Thymus (tissue), 11 donors: ENCODE measurements around the gene GPR146. TPM values are rescaled to one million over a fixed set of nuclear protein-coding genes. Genes with fewer than 3 reads are reported as not detected.

Source experiments
- DNase-seq, 9 donors: peaks; one replicate each; pipeline ENCODE4 v3.0.0-alpha.2; 2013; ENCODE audit warnings: low spot score in 9 of 9, low read depth in 6 of 9, missing footprints in 1 of 9
- H3K27ac ChIP-seq, 2 donors: one replicate each; pipeline ENCODE4 v1.5.1; 2013; ENCODE audit warnings: control low read depth in 1 of 2, low read depth in 1 of 2, low read length in 1 of 2, mild to moderate bottlenecking in 1 of 2, moderate library complexity in 1 of 2
- H3K27me3 ChIP-seq, 2 donors: one replicate each; pipeline ENCODE4 v1.5.1; 2013; ENCODE audit warnings: low read length in 1 of 2; ENCODE audit not compliant: control insufficient read depth in 2 of 2, insufficient read depth in 1 of 2
- H3K36me3 ChIP-seq, 2 donors: one replicate each; pipeline ENCODE4 v1.5.1; 2013; ENCODE audit warnings: low read length in 1 of 2, mild to moderate bottlenecking in 1 of 2, moderate library complexity in 1 of 2; ENCODE audit not compliant: control insufficient read depth in 2 of 2, insufficient read depth in 2 of 2
- H3K4me1 ChIP-seq, 2 donors: one replicate each; pipeline ENCODE4 v1.5.1; 2013; ENCODE audit warnings: low read length in 2 of 2; ENCODE audit not compliant: control insufficient read depth in 2 of 2, insufficient read depth in 2 of 2
- H3K4me3 ChIP-seq, 2 donors: one replicate each; pipeline ENCODE4 v1.5.1; 2013; ENCODE audit warnings: low read length in 2 of 2, control low read depth in 1 of 2, mild to moderate bottlenecking in 1 of 2
- H3K9me3 ChIP-seq, 2 donors: one replicate each; pipeline ENCODE4 v1.5.1; 2013; ENCODE audit warnings: low read length in 1 of 2, mild to moderate bottlenecking in 1 of 2; ENCODE audit not compliant: control insufficient read depth in 2 of 2, insufficient read depth in 1 of 2
- WGBS: extraction: QIAGEN DNeasy Blood & Tissue Kit; methylation state at CpG from one replicate; pipeline ENCODE4 v1.1.7; 2013; 5-methylcytosine and 5-hydroxymethylcytosine counted together
- polyA plus RNA-seq: library from polyadenylated mRNA; stranded (reverse); fragments of 200-250 nt; gene quantifications from one replicate; pipeline ENCODE4 v1.2.3, GENCODE V29; 2013
- total RNA-seq: library from RNA; stranded (reverse); fragments of 120-200 nt; gene quantifications from one replicate; pipeline ENCODE4 v1.2.4, GENCODE V29; 2013
- donor health status: healthy.

GPR146 gene
- total and polyA plus RNA-seq, 2 donors = 2.7 to 12.6 TPM

DNA sequence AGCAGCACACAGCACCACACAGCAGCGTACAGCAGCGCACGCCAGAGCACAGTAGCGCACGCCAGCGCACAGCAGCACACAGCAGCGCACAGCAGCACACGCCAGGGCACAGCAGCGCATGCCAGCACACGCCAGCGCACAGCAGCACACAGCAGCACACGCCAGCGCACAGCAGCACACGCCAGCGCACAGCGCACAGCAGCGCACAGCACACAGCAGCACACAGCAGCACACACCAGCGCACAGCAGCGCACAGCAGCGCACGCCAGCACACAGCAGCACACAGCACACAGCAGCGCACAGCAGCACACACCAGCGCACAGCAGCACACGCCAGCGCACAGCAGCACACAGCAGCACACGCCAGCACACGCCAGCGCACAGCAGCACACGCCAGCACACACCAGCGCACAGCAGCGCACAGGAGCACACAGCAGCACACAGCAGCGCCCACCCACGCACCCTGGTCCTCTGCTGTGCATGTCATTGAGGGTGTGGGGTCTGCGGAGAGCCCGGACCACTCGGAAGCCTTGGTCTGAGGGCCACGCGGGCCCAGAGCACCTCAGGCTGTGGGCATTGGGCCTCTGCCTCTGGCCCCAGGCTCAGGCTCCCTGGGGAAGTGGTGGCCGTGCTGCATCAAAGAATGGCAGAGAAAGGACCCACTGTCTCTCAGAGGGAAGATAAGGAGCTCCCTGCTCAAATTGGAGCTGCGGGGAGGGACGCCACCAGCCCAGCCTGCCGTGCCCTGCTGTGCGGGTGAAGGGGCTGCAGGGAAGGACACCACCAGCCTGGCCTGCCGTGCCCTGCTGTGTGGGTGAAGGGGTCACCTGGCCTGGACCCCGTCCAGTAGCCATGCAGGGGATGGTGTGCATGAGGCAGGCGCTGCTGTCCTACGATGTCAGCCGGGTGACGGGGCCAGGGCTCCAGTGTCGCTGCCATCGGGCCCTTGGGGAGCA lies 27.5 kb upstream of the GPR146 start:
- H3K9me3 ChIP-seq = peaks cover 4 to 22% of the 10 kb centered on the region in 2 donors
- WGBS = 90% methylated on average over 51 of the region's 51 CpGs
- H3K4me1 ChIP-seq = peaks cover 0 to 5% of the 10 kb centered on the region in 2 donors
- H3K4me3 ChIP-seq = no peak overlapping the region
- no peak for DNase-seq
- peaks cover 0 to 5% of the 10 kb centered on the region in 2 donors for H3K36me3 ChIP-seq
- H3K27me3 ChIP-seq = no peaks in the 10 kb centered on the region
- H3K27ac ChIP-seq = no peak overlapping the region

DNA sequence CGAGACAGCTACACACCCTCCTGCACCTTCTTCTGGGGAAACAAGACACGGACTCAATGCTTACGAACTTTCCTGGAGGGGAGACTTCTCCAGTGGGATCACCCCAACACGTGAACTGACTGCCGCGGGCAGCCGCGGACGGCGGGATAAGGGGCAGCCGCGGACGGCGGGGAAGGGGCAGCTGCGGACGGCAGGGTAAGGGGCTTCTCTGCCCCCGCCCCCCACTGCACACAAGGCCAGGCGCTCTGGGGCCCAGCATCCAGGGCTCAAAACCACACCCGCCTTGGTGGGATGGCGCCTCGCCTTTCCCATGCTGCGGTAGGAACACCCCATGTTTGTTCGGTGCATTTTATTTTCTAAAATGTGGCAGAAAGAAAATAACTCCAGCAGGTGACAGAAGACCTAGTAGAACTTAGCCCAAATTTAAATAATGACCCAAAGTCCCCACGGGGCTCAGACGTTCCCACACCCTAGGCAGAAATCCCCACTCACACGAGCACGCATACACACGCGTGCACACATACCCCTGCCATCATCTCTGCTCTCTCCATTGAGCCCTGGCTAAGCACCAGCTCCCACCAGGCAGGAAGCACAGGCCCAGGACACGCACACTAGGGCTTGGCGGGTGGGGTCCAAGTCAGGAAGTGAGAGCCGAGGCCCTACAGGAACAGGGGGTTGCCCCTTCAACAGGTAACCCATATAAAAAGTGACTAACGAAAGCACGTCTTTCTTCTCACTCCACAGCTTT lies 26.6 kb upstream of the GPR146 start:
- H3K9me3 ChIP-seq = peaks cover 6 to 25% of the 10 kb centered on the region in 2 donors
- 97% methylated on average over 34 of the region's 34 CpGs for WGBS
- DNase-seq = no peak
- H3K4me3 ChIP-seq = no peak overlapping the region
- H3K36me3 ChIP-seq = peaks cover 0 to 5% of the 10 kb centered on the region in 2 donors
- H3K4me1 ChIP-seq = peaks cover 0 to 5% of the 10 kb centered on the region in 2 donors
- H3K27ac ChIP-seq = no peak overlapping the region
- no peaks in the 10 kb centered on the region for H3K27me3 ChIP-seq

DNA sequence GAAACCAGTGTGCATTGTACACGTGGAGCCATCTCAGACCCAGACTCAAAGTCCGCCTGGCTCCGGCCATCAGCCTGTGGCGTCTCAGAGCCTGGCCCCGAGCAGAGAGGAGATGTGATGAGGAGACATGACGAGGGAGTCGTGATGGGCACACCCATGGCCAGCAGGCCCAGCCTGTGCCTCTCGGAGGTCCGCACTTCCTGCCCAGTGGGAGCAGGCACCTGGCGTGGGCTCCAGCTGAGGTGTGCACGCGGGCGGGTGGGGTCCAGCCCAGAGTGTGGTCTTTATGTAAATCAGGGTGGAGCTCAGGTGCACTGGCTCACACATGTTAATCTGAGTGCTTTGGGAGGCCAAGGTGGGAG lies 26.0 kb upstream of the GPR146 start:
- no peak for DNase-seq
- peaks cover 0 to 5% of the 10 kb centered on the region in 2 donors for H3K36me3 ChIP-seq
- 98% methylated on average over 13 of the region's 13 CpGs for WGBS
- no peak overlapping the region for H3K4me3 ChIP-seq
- no peak overlapping the region for H3K27ac ChIP-seq
- H3K27me3 ChIP-seq = no peaks in the 10 kb centered on the region
- H3K9me3 ChIP-seq = peaks cover 6 to 25% of the 10 kb centered on the region in 2 donors
- peaks cover 0 to 3% of the 10 kb centered on the region in 2 donors for H3K4me1 ChIP-seq

DNA sequence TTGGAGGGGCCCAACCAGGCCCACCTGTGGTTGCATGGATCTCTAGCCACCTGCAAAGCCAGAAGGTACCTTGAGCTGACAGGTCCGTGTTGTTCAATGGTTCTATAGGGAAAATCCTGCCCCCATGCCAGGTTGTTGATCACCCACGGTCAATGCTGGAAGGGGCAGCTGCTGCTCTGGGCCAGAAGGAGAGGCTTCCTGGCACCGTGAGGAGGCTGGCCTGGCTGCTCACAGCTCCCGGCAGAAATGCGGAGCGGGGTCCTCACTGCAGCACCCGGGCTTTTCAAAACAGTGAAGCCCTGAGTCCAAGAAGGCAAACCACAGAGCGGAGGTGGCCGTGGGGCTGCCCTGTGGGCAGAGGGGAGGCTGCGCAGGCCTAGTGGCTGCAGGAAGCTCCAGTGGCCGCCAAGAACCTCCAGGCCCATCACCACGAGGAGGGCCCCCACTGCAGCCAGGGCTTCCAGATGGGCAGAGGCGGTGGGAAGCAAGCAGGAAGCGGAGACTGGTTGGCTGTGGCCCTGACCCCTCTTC lies 25.0 kb upstream of the GPR146 start:
- Histone ChIP-seq H3K9me3 (peaks cover 6 to 25% of the 10 kb centered on the region in 2 donors), H3K27me3 (no peaks in the 10 kb centered on the region), H3K4me3 (no peak overlapping the region), H3K36me3 (peaks cover 0 to 5% of the 10 kb centered on the region in 2 donors), H3K27ac (no peak overlapping the region), H3K4me1 (peaks cover 0 to 8% of the 10 kb centered on the region in 2 donors)
- 98% methylated on average over 14 of the region's 14 CpGs for WGBS
- no peak for DNase-seq

DNA sequence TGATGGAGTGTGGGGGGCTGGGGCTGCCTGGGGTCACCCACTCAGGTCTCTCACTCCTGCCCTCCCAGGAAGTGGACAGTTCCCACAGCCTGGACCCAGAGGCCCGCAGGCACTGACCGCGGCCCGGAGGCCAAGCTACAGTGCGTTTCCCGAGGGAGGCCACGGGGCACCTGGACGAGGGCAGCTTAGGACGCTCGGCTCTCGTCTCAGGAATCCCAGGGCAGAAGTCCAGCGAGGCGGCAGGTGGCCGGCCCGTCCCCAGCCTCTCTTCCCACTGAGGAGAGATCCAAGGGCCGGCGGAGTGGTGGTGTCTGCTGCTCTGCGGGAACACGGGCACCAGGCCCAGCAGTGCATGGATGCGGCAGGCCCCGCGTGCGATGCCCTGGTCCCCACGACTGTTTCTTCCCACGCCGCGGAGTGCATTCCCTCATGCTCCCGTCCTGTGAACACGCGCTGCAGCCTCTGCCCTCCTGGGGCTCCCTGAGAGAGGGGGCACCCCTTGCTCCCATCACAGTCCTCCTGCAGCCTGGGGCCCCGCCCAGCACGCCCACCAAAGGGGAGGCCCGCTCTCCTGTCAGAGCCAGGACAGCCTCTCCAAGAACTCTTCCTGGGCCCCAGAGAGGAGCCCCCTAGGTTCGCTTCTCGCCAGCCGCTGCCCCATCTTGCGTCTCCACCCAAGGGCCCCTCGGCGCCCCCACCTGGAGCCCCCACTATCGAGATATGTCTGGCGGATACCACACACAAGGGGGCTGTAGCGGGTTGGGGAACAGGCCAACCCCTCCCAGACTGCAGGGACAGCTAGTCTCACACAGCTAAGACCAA lies 24.3 kb upstream of the GPR146 start:
- WGBS = 98% methylated on average over 42 of the region's 42 CpGs
- Histone ChIP-seq H3K9me3 (peaks cover 6 to 25% of the 10 kb centered on the region in 2 donors), H3K4me3 (no peak overlapping the region), H3K4me1 (peaks cover 0 to 14% of the 10 kb centered on the region in 2 donors), H3K27me3 (no peaks in the 10 kb centered on the region), H3K36me3 (peaks cover 0 to 5% of the 10 kb centered on the region in 2 donors), H3K27ac (no peak overlapping the region)
- no peak for DNase-seq

DNA sequence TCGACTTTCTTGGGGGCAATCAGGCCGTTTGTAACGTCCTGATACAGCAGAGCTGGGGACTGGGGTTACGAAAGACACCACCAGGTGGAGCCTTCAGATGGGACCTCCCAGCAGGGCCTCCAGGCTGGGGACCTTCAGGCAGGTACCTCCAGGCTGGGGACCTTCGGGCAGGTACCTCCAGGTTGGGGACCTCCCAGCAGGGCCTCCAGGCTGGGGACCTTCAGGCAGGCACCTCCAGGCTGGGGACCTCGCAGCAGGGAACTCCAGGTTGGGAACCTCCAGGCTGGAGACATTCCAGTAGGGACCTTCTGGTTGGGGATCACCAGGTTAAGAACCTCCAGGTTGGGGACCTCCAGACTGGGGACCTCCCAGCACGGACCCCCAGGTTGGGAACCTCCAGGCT lies 23.5 kb upstream of the GPR146 start:
- peaks cover 6 to 25% of the 10 kb centered on the region in 2 donors for H3K9me3 ChIP-seq
- 97% methylated on average over 7 of the region's 7 CpGs for WGBS

DNA sequence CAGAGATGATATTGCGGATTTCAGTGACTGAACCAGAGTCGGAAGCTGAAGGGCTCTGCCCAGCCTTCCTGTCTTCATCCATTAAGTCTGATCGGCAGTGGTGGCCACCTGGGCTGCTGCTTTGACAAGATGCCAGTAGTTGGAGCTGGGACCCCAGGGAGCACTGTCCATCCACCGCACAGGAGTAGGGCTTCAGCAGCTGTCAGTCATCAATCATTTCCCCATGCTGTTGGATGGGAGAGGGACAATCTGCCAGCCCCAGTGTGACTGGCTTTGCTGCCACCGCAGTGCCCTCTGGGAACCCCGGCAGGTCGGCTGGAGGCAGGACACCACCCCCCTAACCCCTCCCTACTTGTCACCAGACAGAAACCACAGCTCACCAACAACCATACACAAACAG lies 23.0 kb upstream of the GPR146 start:
- no peak overlapping the region for H3K27ac ChIP-seq
- peaks cover 0 to 20% of the 10 kb centered on the region in 2 donors for H3K4me1 ChIP-seq
- WGBS = 97% methylated on average over 7 of the region's 7 CpGs
- no peak for DNase-seq
- peaks cover 0 to 6% of the 10 kb centered on the region in 2 donors for H3K27me3 ChIP-seq
- peaks cover 0 to 5% of the 10 kb centered on the region in 2 donors for H3K36me3 ChIP-seq
- peaks cover 6 to 25% of the 10 kb centered on the region in 2 donors for H3K9me3 ChIP-seq
- no peak overlapping the region for H3K4me3 ChIP-seq

More for the DNA sequence above, 23.5 kb upstream of the GPR146 start:
- Histone ChIP-seq H3K27me3 (peaks cover 0 to 2% of the 10 kb centered on the region in 2 donors), H3K27ac (no peak overlapping the region), H3K4me1 (peaks cover 0 to 16% of the 10 kb centered on the region in 2 donors), H3K4me3 (no peak overlapping the region), H3K36me3 (peaks cover 0 to 5% of the 10 kb centered on the region in 2 donors)
- DNase-seq = no peak

DNA sequence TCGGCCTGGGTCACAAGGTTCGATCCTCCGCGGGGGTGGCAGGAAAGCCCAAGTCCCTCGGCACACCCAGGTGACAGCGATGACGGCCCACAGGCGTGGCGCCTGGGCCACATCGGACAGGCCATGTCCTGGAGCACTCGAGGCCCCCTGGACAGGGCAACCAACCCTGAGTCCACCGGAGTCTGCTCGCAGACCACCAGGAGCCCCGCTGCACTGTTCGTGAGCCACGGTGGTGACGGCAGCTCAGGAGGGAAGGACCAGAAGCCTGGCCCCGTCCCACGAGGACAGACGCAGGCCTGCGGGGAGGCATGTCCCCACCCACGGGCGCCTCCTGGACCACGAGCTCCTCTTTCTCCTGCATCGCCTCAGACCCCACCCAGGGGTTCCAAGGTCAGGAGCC lies 22.4 kb upstream of the GPR146 start:
- H3K4me1 ChIP-seq = peaks cover 0 to 20% of the 10 kb centered on the region in 2 donors
- H3K27me3 ChIP-seq = peaks cover 0 to 11% of the 10 kb centered on the region in 2 donors
- DNase-seq = no peak
- 95% methylated on average over 25 of the region's 25 CpGs for WGBS
- H3K36me3 ChIP-seq = peaks cover 0 to 5% of the 10 kb centered on the region in 2 donors
- no peak overlapping the region for H3K4me3 ChIP-seq
- H3K9me3 ChIP-seq = peaks cover 6 to 25% of the 10 kb centered on the region in 2 donors
- H3K27ac ChIP-seq = no peak overlapping the region
